AG09309 (cell line): Measurements from ENCODE around the gene IL7R.

ENCODE experiments used
- DNase-seq: peaks from one replicate; pipeline ENCODE4 v3.0.0-alpha.2; 2010; ENCODE audit warnings: low read depth
- H3K4me3 ChIP-seq: 2 replicates; pipeline ENCODE4 v1.5.1; 2011; ENCODE audit warnings: mild to moderate bottlenecking, low read depth, low read length, moderate library complexity; ENCODE audit not compliant: control insufficient read depth
- CTCF ChIP-seq: IDR thresholded peaks from 2 replicates; pipeline ENCODE4 v1.5.1; 2011; ENCODE audit warnings: mild to moderate bottlenecking, low read depth, low read length, inconsistent platforms; ENCODE audit not compliant: insufficient read depth, control insufficient read depth; ENCODE audit errors: missing control alignments

IL7R gene

GRCh38 chr5:35919191-35919590 is 62.5 kb downstream of the IL7R start:
- no peak for TF ChIP-seq CTCF
- peak; percentile 92 for DNase-seq
- no peak overlapping the region for H3K4me3 ChIP-seq

GRCh38 chr5:35920890-35921289 is 64.2 kb downstream of the IL7R start:
- no peak overlapping the region for H3K4me3 ChIP-seq
- no peak for TF ChIP-seq CTCF
- no peak for DNase-seq

- no peak for TF ChIP-seq CTCF
- no peak for DNase-seq
- no peak overlapping the region for H3K4me3 ChIP-seq
Measured at GRCh38 chr5:35921930-35922329, 65.2 kb downstream of the IL7R start.

GRCh38 chr5:35922468-35922867 is 65.8 kb downstream of the IL7R start:
- TF ChIP-seq CTCF = no peak
- DNase-seq = no peak
- no peak overlapping the region for H3K4me3 ChIP-seq

- no peak for TF ChIP-seq CTCF
- H3K4me3 ChIP-seq = peak overlapping the region; percentile 9; the same call in 1 of the 2 replicates
- DNase-seq = peak; percentile 91
Measured at GRCh38 chr5:35924122-35924949, 67.6 kb downstream of the IL7R start.

- peak; percentile 92 for TF ChIP-seq CTCF
- peak; percentile 45 for DNase-seq
- peak overlapping the region; percentile 9; the same call in 1 of the 2 replicates for H3K4me3 ChIP-seq
Measured at GRCh38 chr5:35924950-35925722, 68.4 kb downstream of the IL7R start.
